HCT116 (cell line): ENCODE measurements around the gene RBM15B.

Experiments used
- CTCF ChIP-seq, 3 experiments: fragments of 200-600 bp in 1 of 3; sonication (generic) in 1 of 3; IDR thresholded peaks in 2 of 3; conservative IDR thresholded peaks in 1 of 3; 2 replicates each; pipeline ENCODE4 v1.5.1; 2012 to 2017; ENCODE audit warnings: low read depth in 2 of 3, low read length in 2 of 3, antibody characterized with exemption in 1 of 3, borderline replicate concordance in 1 of 3, control low read depth in 1 of 3, mild to moderate bottlenecking in 1 of 3, mixed read lengths in 1 of 3, mixed run types in 1 of 3, moderate library complexity in 1 of 3; ENCODE audit not compliant: insufficient read depth in 1 of 3
- JUND ChIP-seq: IDR thresholded peaks from 2 replicates; pipeline ENCODE4 v1.6.1; 2012
- MAX ChIP-seq: IDR thresholded peaks from 2 replicates; pipeline ENCODE4 v1.6.1; 2012
- POLR2A ChIP-seq: IDR thresholded peaks from 2 replicates; pipeline ENCODE4 v1.7.0; 2011; ENCODE audit warnings: borderline replicate concordance; ENCODE audit not compliant: insufficient read depth, insufficient read length; ENCODE audit errors: extremely low read depth
- POLR2AphosphoS5 ChIP-seq: IDR thresholded peaks from 2 replicates; pipeline ENCODE4 v1.6.1; 2011; ENCODE audit warnings: mild to moderate bottlenecking, low read depth, low read length, moderate library complexity
- TCF7L2 ChIP-seq: IDR thresholded peaks from 2 replicates; pipeline ENCODE4 v1.7.0; 2011; ENCODE audit warnings: borderline replicate concordance, inconsistent platforms; ENCODE audit not compliant: insufficient read depth, insufficient read length; ENCODE audit errors: extremely low read depth

GRCh38 chr3:51362476-51362875 lies 28.6 kb upstream of the RBM15B start:
- TF ChIP-seq CTCF (IDR thresholded peaks at IDR 0.05 in 2 of 3, conservative IDR thresholded peaks at IDR 0.05 in 1 of 3; ENCODE audit: borderline replicate concordance in 1 of 3, insufficient read depth in 1 of 3, low read depth in 2 of 3, low read length in 2 of 3), result no peak
- TF ChIP-seq JUND, result no peak
- TF ChIP-seq POLR2AphosphoS5, result no peak
- no peak for TF ChIP-seq TCF7L2
- TF ChIP-seq POLR2A, result no peak
- no peak for TF ChIP-seq MAX
